ENCODE data around the gene ZP1.
A peak's percentile ranks its signal among the peaks of the same experiment; 100 is the strongest.

The ZP1 gene

GRCh38 chr11:60924110-60924905, 57.0 kb downstream of the ZP1 start, which contains the start of gene TMEM132A:
Gene TMEM132A, plus strand, starts transcription at chr11:60924460. Its CDS starts 174 bp downstream, at chr11:60924634.
- Histone ChIP-seq H2BK5ac (ENCODE audit: low read depth, low read length, poor library complexity, severe bottlenecking) (no peak within 1 kb of the TSS), H3K9me3 (ENCODE audit: control insufficient read depth, low read length) (no peaks in the 10 kb centered on the region), H2BK120ac (ENCODE audit: low read depth, low read length) (peak within 1 kb of the TSS; percentile 77), H3K36me3 (ENCODE audit: control insufficient read depth in 1 of 2, insufficient read depth in 2 of 2, low read depth in 1 of 2, low read length in 2 of 2) (peaks cover 36 to 55% of the 10 kb centered on the region in 2 experiments), H2AFZ (ENCODE audit: low read depth, low read length) (peak within 1 kb of the TSS; percentile 72), H3K14ac (ENCODE audit: low read length in 2 of 2) (peak within 1 kb of the TSS; percentile 38 to 53), H3K23ac (ENCODE audit: low read length in 2 of 2) (no peak within 1 kb of the TSS), H2AK5ac (ENCODE audit: low read length, severe bottlenecking) (no peak within 1 kb of the TSS), H3K27me3 (ENCODE audit: control insufficient read depth in 1 of 2, insufficient read depth in 1 of 2, low read length in 2 of 2) (peaks cover 0 to 10% of the 10 kb centered on the region in 2 experiments), H3K79me1 (replicated peaks; ENCODE audit: low read length, poor library complexity, severe bottlenecking) (peaks cover 38% of the 10 kb centered on the region), H3K4me2 (ENCODE audit: low read length, poor library complexity, severe bottlenecking) (peak within 1 kb of the TSS; percentile 85), H3K4me3 (ENCODE audit: insufficient read depth in 1 of 2, low read depth in 1 of 2, low read length in 2 of 2) (peak within 1 kb of the TSS; percentile 70 to 72), H3K9ac (ENCODE audit: low read length) (peak within 1 kb of the TSS; percentile 67), H4K91ac (ENCODE audit: low read length) (peak within 1 kb of the TSS; percentile 61), H2BK12ac (ENCODE audit: low read length in 2 of 2) (peak within 1 kb of the TSS in 1 of 2 experiments; percentile 1), H3K18ac (ENCODE audit: low read depth in 1 of 2, low read length in 2 of 2) (peak within 1 kb of the TSS; percentile 65 to 71), H4K8ac (ENCODE audit: low read length) (peak within 1 kb of the TSS; percentile 62), H2BK15ac (ENCODE audit: low read depth, poor library complexity, severe bottlenecking) (peak within 1 kb of the TSS; percentile 63), H3K4me1 (ENCODE audit: control insufficient read depth, insufficient read depth, low read depth, low read length) (peaks cover 25% of the 10 kb centered on the region), H3K27ac (ENCODE audit: low read length, poor library complexity, severe bottlenecking) (no peak within 1 kb of the TSS), H3K4ac (ENCODE audit: low read depth in 1 of 2, low read length in 2 of 2) (peak within 1 kb of the TSS; percentile 1 to 24)
- peak; percentile 80 for DNase-seq
- under 1% methylated on average over 52 of the region's 69 CpGs for whole genome bisulfite sequencing
